ENCODE data around the gene PCDH11Y. TPM values are rescaled to one million over a fixed set of nuclear protein-coding genes. Genes with fewer than 3 reads are reported as not detected.
"Not testable (repeated sequence)": the region's sequence is repeated elsewhere in the genome, so short reads cannot be mapped to it uniquely, and the experiment has no call there.

The PCDH11Y gene
- total and polyA plus RNA-seq, 2 donors (not counting 1 experiment from before 2014, with no cell fraction given): not detected

- H3K27ac ChIP-seq (ENCODE audit: low read length in 2 of 2); POLR2A ChIA-PET; H4K20me1 ChIP-seq (ENCODE audit: control insufficient read depth, insufficient read depth, low read length, poor library complexity, severe bottlenecking); H3K9ac ChIP-seq (ENCODE audit: low read length); H3K4me3 Mint-ChIP-seq; H3K4me1 ChIP-seq (ENCODE audit: control insufficient read depth in 2 of 2, insufficient read depth in 2 of 2, low read length in 2 of 2); H3K4me1 Mint-ChIP-seq; DNase-seq; H3K27me3 ChIP-seq (replicated peaks in 1 of 4; ENCODE audit: control extremely low read depth in 1 of 4, control insufficient read depth in 3 of 4, insufficient read depth in 4 of 4, low read length in 3 of 4); H3K4me2 ChIP-seq (replicated peaks; ENCODE audit: low read depth, low read length, poor library complexity, severe bottlenecking); H3K27me3 Mint-ChIP-seq; ATAC-seq (ENCODE audit: low read depth); H3K79me2 ChIP-seq (ENCODE audit: control insufficient read depth, insufficient read depth, low read length); intact Hi-C loops (cut with micrococcal nuclease); H3K4me3 ChIP-seq (ENCODE audit: control extremely low read depth in 1 of 5, extremely low read depth in 1 of 5, insufficient read depth in 1 of 5, low read depth in 2 of 5, low read length in 4 of 5); H2AFZ ChIP-seq (ENCODE audit: insufficient read depth, low read depth, low read length, poor library complexity, severe bottlenecking); H3K9me3 ChIP-seq (ENCODE audit: control extremely low read depth in 1 of 3, control insufficient read depth in 2 of 3, insufficient read depth in 1 of 3, low read length in 2 of 3); H3K27ac Mint-ChIP-seq; CTCF ChIA-PET; H3K36me3 ChIP-seq (replicated peaks in 1 of 2; ENCODE audit: control extremely low read depth in 1 of 2, control insufficient read depth in 1 of 2, extremely low read depth in 1 of 2, insufficient read depth in 2 of 2, low read length in 1 of 2); H3K9me3 Mint-ChIP-seq (ENCODE audit: insufficient read depth): not testable (repeated sequence)
- no CpG with 5 or more reads among the region's 1 CpG for WGBS (ENCODE audit: insufficient coverage)
Measured at GRCh38 chrY:5709788-5710381, 709.8 kb downstream of the PCDH11Y start.

DNA sequence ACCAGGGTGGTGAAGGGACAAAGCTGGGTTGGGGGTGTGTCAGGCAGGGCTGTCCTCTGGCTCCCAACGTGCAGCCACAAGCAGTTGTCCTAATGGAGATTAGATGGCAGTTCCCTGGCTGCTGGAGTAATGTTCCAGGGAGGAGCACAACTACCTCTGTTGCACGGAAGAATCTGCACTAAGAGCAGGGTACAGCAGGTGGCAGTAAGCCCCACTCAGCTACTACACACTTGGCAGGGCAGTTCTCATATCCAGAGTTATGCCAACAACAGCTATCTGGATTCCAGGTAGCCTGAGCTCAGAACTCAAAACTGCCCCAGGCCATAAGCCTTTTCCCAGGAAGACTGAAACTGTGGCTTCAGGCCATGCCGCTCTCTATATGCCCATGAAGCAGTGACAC, 761.3 kb downstream of the PCDH11Y start:
- 20% methylated on average over 1 of the region's 3 CpGs for WGBS (ENCODE audit: insufficient coverage)
- DNase-seq; H4K20me1 ChIP-seq (ENCODE audit: control insufficient read depth, insufficient read depth, low read length, poor library complexity, severe bottlenecking); H3K9me3 Mint-ChIP-seq (ENCODE audit: insufficient read depth); intact Hi-C loops (cut with micrococcal nuclease); H3K27ac ChIP-seq (ENCODE audit: low read length in 2 of 2); H3K4me3 Mint-ChIP-seq; POLR2A ChIA-PET; H3K9me3 ChIP-seq (ENCODE audit: control extremely low read depth in 1 of 3, control insufficient read depth in 2 of 3, insufficient read depth in 1 of 3, low read length in 2 of 3); H3K79me2 ChIP-seq (ENCODE audit: control insufficient read depth, insufficient read depth, low read length); H3K9ac ChIP-seq (ENCODE audit: low read length); CTCF ChIA-PET; H2AFZ ChIP-seq (ENCODE audit: insufficient read depth, low read depth, low read length, poor library complexity, severe bottlenecking); H3K4me1 ChIP-seq (ENCODE audit: control insufficient read depth in 2 of 2, insufficient read depth in 2 of 2, low read length in 2 of 2); H3K4me3 ChIP-seq (ENCODE audit: control extremely low read depth in 1 of 5, extremely low read depth in 1 of 5, insufficient read depth in 1 of 5, low read depth in 2 of 5, low read length in 4 of 5); H3K27me3 ChIP-seq (replicated peaks in 1 of 4; ENCODE audit: control extremely low read depth in 1 of 4, control insufficient read depth in 3 of 4, insufficient read depth in 4 of 4, low read length in 3 of 4); H3K27me3 Mint-ChIP-seq; H3K27ac Mint-ChIP-seq; H3K36me3 ChIP-seq (replicated peaks in 1 of 2; ENCODE audit: control extremely low read depth in 1 of 2, control insufficient read depth in 1 of 2, extremely low read depth in 1 of 2, insufficient read depth in 2 of 2, low read length in 1 of 2); H3K4me2 ChIP-seq (replicated peaks; ENCODE audit: low read depth, low read length, poor library complexity, severe bottlenecking); H3K4me1 Mint-ChIP-seq; ATAC-seq (ENCODE audit: low read depth): not testable (repeated sequence)

DNA sequence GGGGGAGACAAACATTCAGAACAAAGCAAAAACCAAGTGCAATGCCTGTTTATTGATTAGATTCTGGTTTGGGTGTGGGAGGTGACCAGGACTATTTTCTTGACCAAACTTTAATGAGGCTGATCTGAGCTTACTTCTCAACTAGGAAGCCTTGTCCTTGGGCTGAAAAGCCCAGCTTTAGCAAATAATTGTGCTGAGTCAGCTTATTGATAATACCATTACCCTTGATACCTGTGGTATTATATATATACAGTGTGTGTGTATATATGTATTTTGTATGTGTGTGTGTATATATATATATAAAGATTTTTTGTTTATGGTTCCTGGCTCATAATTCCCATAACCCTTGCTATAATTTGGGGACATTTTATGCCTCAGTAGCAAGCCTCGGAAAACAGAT, 776.4 kb downstream of the PCDH11Y start:
- intact Hi-C loops (cut with micrococcal nuclease); DNase-seq; H3K9me3 Mint-ChIP-seq (ENCODE audit: insufficient read depth); POLR2A ChIA-PET; CTCF ChIA-PET; H3K27me3 Mint-ChIP-seq; H3K36me3 ChIP-seq (replicated peaks in 1 of 2; ENCODE audit: control extremely low read depth in 1 of 2, control insufficient read depth in 1 of 2, extremely low read depth in 1 of 2, insufficient read depth in 2 of 2, low read length in 1 of 2); H3K9ac ChIP-seq (ENCODE audit: low read length); H3K4me3 ChIP-seq (ENCODE audit: control extremely low read depth in 1 of 5, extremely low read depth in 1 of 5, insufficient read depth in 1 of 5, low read depth in 2 of 5, low read length in 4 of 5); ATAC-seq (ENCODE audit: low read depth); H3K27me3 ChIP-seq (replicated peaks in 1 of 4; ENCODE audit: control extremely low read depth in 1 of 4, control insufficient read depth in 3 of 4, insufficient read depth in 4 of 4, low read length in 3 of 4); H3K4me3 Mint-ChIP-seq; H3K27ac ChIP-seq (ENCODE audit: low read length in 2 of 2); H4K20me1 ChIP-seq (ENCODE audit: control insufficient read depth, insufficient read depth, low read length, poor library complexity, severe bottlenecking); H3K79me2 ChIP-seq (ENCODE audit: control insufficient read depth, insufficient read depth, low read length); H3K4me2 ChIP-seq (replicated peaks; ENCODE audit: low read depth, low read length, poor library complexity, severe bottlenecking); H2AFZ ChIP-seq (ENCODE audit: insufficient read depth, low read depth, low read length, poor library complexity, severe bottlenecking); H3K27ac Mint-ChIP-seq; H3K4me1 Mint-ChIP-seq; H3K9me3 ChIP-seq (ENCODE audit: control extremely low read depth in 1 of 3, control insufficient read depth in 2 of 3, insufficient read depth in 1 of 3, low read length in 2 of 3); H3K4me1 ChIP-seq (ENCODE audit: control insufficient read depth in 2 of 2, insufficient read depth in 2 of 2, low read length in 2 of 2): not testable (repeated sequence)
- no CpG with 5 or more reads among the region's 1 CpG for WGBS (ENCODE audit: insufficient coverage)

Small RNA genes lying within 50 kb of the gene (small RNA-seq; reads per million reads assigned to genes)
- gene RNU2-57P (ENCODE audit: insufficient read length, low read depth, low replicate concordance) (not detected), gene SNX3P1Y (ENCODE audit: insufficient read length, low read depth, low replicate concordance) (not detected)
